Measurements from ENCODE around the gene ITLN2. TPM values are rescaled to one million over a fixed set of nuclear protein-coding genes. Genes with fewer than 3 reads are reported as not detected.
"Not testable (repeated sequence)": the region's sequence is repeated elsewhere in the genome, so short reads cannot be mapped to it uniquely, and the experiment has no call there.

The ITLN2 gene
- total RNA-seq = not detected

DNA sequence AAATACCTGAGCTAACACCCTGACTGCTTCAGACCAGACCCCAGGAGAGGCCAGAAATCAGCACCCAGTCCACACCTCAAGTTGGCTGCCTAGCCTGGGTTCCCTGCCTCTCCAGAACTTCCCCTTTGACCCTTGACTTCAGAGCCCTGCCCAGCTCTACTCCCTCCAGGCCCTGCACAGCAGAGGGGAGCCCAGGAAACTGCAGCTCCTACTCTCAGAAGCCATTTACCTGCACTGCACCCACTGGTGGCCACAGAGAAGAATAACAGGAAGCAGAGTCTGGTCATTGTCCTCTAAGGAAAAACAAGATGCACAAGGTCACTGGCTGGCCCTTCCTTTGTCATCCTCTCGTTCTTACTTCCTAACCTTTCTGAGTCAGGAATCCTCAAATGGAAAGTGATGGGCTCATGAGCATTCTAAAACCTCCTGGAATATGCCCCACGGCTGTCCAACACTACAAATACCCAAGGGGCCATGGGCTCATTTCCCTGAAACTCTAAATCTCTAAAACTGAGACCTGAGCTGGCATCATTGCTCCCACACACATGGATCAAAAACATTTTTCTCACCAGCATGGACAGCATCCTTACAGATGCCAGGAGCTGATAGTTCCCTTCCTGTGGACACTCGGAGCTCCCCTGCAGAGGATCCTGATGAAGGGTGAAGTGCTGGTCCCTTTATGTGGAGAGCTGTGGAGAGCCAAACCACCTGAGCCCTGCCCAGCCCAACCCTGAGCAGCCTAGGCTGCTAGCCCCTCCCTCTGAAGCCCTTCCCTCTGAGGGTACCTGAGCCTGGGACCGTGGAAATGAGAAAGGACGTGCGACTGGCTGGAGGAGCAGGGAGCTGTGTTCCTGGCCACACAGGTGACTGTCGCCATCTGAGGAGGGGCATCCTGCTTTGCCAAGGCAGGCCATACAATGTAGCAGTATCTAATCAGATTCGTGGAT, at the start of gene ITLN2:
TSS of gene ITLN2 (minus strand) at position 652 of the 947 bp plus-strand sequence. CDS start at position 584, 68 bp downstream.
- no peak for DNase-seq

GRCh38 chr1:161001525-161001924, 46.9 kb upstream of the ITLN2 start:
- DNase-seq = no peak

DNA sequence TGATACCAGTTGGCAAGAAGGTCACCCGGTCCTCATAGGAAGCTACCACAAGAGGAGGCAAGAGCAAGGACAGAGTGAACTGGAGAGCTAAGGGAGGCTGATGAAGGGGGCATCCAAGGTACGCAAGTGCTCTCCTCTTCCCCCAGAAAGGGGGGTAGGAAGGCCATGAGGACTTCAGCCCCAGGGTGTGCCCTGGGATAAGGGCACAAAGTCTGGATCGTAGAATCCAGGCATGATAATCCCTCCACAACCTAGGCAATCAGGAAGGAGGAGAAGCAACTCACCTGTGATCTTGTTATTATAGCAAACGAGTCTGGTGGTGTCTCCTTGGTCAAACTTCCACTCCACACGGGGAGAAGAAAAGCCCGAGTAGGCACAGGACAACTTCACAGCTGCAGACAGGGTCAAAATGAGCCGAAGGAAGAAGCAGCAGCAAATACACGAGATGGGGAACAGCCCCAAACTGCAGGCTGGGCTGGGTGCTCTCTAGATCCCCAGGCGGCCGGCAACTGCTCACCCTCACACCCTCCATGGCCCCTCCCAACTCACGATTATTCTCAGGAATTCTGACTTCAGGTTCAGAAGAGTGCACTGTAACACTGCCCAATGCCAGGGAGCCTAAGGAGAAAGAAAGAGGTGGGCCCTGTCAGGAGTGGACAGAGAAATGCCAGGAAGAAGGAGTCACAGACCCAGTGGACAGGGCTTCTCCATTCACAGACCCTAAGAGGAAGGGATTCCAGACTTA, 46.3 kb upstream of the ITLN2 start:
- no peak for DNase-seq

GRCh38 chr1:160999376-160999775, 44.8 kb upstream of the ITLN2 start:
- DNase-seq = no peak

DNA sequence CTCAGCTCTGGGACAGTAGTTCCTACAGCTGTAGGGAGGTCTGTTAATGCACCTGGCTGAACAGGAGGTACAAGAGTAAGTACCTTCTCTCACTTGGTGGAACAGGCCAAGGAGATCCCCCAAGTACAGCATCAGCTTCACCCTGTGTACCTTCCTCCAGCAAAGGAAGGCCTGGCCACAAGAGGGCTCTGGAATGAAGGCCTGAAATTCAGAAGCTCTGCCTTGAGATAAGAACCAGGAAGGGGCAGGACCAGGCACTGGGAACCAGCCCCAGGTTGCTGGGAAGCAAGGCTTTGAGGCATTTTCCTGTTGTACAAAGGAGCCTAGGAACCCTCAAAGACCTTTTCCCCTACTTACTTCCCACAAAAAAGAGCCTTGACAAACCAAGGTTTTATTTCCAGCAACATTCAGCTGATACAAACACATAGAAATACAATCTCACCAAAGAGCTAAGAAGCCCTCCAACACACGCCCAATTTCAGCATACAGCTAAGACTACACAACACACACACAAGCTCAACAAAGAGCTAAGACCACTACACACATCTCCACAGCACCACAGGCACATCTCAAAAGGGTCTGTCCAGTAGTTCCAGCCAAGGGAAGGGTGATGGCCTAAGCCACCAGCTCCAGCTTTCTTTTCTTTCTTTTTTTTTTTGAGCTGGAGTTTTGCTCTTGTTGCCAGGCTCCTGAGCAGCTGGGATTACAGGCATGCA, 42.9 kb upstream of the ITLN2 start:
- DNase-seq = no peak

- DNase-seq = no peak
These were observed 41.6 kb upstream of the ITLN2 start for GRCh38 chr1:160996178-160996577.

- peak; percentile 24 for DNase-seq
These were observed 39.1 kb upstream of the ITLN2 start for GRCh38 chr1:160993544-160994193.

GRCh38 chr1:160992036-160992435, 37.4 kb upstream of the ITLN2 start:
- DNase-seq = not testable (repeated sequence)

- peak; percentile 9 for DNase-seq
These were observed 32.9 kb upstream of the ITLN2 start for GRCh38 chr1:160987359-160988050.

DNA sequence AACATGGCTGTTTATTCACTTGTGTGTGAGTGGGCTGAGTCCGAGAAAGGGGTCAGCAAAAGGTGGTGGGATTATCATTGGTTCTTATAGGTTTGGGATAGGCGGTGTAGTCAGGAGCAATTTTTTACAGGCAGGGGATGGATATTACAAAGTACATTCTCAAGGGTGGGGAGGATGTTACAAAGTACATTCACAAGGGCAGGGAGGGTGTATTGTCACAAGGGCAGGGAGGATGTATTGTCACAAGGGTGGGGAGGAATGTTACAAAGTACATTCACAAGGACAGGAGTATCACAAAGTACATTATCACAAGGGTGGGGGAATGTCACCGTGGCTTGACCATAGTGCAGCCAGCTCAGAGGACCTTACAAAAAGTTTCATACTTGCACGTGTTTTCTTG, 31.1 kb upstream of the ITLN2 start:
- DNase-seq = no peak

DNA sequence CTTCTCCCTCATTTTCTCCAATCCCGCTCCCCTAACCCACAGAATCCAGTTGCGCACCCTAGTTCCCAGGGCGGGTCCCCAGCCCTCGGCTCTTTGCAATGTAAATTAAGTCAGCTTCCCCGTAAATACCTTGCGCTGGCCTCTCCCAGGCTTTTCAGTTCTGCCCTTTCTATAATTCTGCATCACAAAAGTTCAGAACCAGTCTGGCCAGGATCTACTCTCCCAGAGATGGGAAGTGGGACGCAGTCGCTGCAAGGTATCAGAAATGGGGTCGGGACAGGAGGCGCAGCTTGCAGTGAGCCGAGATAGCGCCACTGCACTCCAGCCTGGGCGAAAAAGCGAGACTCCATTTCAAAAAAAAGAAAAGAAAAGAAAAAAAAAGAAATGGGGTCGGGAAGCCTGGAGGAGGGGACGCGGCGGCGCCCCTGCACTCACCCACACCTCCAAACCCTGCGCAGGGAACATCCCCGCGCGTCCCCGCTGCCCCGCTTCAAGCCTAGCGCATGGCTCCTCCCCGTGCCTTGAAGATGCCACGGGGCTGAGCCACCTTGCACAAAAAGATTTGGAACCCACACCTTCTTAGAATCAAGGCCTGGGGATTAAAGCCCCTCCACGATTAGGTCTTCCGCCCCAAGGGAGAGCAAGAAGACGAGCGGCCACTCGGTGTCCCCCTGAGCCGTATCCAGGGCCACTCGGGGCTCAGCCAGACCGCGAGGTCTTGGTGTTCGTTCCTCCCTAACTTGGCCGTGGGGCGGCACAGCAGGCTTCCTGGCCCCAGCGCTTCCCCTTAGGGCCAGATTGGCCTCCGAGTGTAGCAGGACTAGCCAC, 27.2 kb upstream of the ITLN2 start:
- DNase-seq = no peak

DNA sequence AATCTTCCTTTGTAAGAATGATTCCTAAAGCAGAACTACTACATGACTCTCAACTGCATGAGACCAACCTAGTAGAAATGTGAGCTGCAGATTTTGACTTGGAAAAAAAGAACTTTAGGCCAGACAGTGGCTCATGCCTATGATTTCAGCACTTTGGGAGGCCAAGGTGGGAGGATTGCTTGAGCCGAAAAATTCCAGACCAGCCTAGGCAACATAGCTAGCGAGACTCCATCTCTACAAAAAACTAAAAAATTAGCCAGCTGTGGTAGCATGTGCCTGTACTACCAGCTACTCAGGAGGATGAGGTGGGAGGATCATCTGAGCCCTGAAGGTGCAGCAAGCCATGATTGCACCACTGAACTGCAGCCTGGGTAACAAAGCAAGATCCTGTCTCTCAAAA, 24.7 kb upstream of the ITLN2 start:
- no peak for DNase-seq

DNA sequence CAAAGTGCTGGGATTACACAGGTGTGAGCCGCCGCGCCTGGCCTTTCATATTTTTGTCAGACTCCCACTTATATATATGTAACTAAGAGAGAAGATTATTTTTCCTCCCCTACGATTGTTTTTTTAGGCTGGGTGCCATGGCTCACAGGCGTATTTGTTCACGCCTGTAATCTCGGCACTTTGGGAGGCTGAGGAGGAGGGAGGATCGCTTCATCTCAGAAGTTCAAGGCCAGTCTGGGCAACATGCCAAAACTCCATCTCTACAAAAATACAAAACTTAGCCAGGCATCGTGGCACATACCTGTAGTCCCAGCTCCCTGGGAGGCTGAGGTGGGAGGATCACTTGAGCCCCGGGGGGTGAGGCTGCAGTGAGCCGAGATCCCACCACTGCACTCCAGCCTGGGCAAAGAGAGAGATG, 23.9 kb upstream of the ITLN2 start:
- DNase-seq = no peak

GRCh38 chr1:160975026-160975425, 20.4 kb upstream of the ITLN2 start:
- DNase-seq = no peak

GRCh38 chr1:160973491-160973890, 18.9 kb upstream of the ITLN2 start:
- DNase-seq = no peak

DNA sequence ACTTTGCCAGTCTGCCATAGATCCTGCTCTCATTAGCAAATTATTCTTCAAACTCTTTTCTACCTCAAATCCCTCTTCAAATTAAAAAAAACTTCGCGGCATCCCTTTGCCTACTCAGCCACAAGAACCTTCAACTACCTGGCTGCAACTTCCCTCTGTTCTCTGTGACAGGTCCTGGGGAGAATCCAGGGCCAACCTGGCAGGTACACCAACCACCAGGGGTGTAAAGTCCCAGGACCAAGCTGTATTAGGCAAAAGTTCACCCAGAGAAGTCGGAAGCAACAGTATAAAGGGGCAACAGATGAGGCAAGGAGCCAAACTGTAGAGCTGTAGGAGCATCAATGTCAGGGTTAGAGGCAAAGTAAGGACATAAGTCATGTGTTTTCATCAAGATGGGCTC, 18.3 kb upstream of the ITLN2 start:
- DNase-seq = no peak

DNA sequence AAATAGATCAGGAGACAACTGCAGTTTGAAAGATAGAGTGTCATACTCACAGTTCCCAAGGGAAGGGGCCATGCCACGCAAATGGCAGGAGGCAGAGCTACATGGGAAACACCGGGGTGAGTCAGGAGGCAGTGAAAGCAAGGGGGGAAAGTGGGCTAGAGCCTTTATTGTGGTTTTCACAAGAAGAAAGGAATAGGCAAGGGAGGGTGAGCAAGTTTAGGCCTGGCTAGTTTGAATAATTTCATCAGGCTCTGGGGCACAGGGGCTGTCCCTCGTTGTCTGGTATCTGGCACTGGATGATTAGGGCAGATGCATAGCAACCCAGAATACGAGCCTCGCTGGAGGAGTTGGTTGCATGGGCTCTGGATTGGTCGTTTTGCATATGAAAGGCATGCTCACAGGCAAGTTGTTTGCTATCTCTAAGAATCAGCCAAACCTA, 17.0 kb upstream of the ITLN2 start:
- DNase-seq = no peak

DNA sequence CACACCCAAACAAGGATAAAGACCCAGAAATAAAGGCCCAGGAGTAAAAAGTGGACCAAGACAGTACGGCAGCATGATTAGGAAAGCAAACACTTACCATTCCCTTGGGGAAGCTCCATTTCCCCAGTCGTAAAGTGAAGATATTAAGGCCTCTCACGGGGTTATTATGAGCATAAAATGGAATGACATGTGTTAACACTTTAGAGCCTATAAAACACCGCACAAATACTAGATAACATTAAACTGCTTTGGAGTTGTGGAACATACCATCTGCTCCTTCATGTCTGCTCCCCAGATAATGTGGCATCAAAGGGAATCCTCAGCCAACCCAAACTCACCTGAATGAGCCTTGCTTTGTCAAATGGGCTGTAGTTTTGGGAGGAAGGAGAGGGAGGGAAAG, 8.9 kb upstream of the ITLN2 start:
- no peak for DNase-seq

DNA sequence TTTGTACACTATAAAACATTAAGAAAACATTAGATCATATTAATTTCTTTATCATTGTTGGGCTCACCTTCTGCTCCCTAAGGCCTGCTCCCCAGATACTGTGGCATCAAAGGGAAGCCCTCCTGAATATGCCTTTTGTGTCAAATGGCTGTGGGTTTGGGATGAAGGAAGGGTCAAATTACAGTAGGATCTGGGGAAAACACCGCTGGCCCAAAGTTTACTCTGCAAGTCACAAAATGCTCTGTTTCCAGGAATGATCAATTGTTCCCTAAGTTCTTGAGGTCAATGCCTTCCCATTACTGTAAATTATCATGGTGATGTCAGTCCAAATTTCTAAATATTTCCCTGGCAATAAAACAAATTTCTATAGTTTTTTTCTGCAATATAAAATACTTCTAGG, 6.8 kb upstream of the ITLN2 start:
- no peak for DNase-seq

GRCh38 chr1:160956966-160957365, 2.4 kb upstream of the ITLN2 start:
- no peak for DNase-seq

GRCh38 chr1:160953030-160953429, 1.6 kb downstream of the ITLN2 start:
- no peak for DNase-seq
